Inferior parietal cortex (tissue), 1 donor: ENCODE data around the gene MB.

Experiments used
- DNase-seq: peaks from one replicate; pipeline ENCODE4 v3.0.0-alpha.2; 2016; ENCODE audit errors: extremely low spot score

Gene MB

DNA sequence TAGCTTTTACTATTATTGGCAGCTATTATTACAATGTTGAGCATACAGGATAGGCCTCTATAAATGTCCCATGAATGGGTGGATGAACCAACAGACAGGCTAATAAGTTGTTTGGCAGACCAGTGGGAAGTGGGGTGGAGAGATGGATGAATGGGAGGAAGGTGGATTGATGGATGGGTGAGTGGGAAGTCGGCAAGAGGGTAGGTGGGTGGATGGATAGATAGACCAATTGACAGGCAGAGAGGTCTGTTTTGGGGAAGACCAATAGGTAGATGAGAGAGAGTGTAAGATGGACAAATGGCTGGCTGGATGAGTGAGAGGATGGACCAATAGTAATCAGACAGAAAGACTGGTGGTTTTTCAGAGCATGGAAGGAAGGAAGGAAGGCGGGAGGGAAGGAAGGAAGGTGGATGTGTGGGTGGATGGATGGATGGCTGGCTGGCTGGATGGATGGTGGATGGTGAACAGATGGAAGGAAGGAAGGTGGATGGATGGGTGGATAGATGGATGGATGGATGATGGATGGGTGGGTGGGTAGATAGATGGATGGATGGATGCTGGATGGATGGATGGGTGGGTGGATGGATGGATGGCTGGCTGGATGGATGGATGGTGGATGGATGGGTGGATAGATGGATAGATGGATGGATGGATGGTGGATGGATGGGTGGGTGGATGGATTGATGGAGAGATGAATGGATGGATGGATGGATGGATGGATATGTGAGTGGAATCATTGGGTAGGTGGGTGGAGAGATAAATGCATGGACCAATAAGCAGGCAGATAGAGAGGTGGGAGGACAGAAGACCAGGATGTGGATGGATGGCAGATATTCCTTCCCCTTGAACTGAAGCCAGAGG is 39.1 kb downstream of the MB start:
- DNase-seq: no peak

DNA sequence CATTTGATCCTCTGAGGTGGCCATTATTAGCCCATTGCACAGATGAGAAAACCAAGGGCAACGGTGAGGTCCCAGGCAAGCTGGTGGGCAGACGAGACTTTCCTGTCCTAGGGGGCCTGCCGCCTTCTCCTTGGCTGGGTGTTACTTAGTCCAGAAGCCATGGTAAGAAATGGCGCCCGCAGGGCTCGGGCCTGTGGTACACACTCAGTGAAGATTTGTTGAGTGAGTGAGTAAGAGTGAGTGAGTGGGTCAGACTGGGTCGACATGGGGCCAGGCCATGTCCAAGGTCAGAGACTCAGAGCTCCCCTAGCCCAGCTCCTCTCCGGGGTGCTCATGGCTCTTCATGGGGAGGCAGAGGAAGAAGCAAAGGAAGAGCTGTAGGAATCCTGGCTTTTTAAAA is 40.5 kb downstream of the MB start:
- no peak for DNase-seq

- DNase-seq: no peak
Measured at GRCh38 chr22:35575116-35575748, 41.9 kb downstream of the MB start.

DNA sequence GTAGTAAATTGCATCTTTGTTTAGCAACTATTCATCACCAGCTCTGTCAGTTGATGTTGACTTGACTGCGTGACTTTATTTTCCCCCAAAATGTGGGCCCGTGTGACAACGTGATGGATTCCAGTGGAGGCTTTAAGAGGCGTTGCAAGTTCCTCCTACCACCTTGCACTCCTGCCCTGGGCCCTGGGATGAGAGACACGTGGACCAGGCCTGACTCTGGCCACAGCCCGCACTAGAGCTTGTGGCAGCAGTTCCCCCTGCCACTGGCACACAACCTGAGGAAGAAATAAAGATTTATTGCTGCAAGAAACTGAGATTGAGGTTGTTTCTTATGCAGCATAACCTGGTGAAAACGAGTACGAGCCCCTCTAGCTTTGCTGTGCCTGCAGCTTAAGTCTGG is 44.6 kb downstream of the MB start:
- no peak for DNase-seq

GRCh38 chr22:35570686-35571194 is 46.4 kb downstream of the MB start:
- DNase-seq: no peak

- no peak for DNase-seq
Measured at GRCh38 chr22:35569916-35570315, 47.2 kb downstream of the MB start.

DNA sequence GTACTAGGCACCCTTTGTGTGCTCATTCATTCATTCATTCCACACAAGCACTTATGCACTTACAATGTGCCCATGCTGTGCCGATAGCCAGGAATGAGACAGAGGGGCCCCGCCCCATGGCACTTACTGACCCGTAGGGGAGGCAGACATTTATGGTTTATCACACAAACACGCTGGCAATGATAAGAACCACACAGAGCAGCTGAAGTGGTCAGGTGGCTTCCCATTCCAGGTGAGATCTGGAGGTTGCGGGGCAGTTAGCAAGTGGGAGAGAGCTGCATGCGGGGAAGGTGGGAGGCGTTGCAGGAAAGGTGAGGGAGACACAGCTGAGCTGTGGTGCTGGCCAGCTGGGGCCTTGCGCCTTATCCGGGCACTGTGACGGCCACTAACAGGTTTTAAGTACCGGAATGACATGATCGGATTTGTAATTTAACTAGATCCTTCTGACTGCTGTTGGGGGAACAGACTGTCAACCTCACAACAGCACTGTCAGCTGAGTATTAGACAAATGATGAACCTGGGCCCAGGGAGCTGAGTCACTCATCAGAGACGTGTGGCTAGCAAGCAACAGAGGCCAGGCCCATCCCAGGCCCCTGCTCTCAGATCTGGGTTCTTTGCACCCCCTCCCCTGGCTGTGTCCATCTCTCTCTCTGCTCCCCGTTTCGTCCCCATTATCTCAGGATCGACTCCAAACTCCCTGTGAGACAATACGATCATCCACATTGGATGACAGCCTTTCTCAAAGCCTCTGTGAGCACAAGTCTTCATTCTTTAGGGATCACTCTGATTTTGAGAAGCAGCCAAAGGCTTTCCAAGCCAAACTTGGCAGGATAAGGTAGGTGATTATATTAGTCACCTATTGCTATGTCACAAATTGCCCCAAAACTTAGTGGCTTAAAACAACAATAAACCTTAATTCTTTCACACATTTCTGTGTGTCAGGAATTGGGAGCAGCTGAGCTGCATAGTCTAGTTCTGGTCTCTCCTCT is 48.1 kb downstream of the MB start:
- DNase-seq: no peak

DNA sequence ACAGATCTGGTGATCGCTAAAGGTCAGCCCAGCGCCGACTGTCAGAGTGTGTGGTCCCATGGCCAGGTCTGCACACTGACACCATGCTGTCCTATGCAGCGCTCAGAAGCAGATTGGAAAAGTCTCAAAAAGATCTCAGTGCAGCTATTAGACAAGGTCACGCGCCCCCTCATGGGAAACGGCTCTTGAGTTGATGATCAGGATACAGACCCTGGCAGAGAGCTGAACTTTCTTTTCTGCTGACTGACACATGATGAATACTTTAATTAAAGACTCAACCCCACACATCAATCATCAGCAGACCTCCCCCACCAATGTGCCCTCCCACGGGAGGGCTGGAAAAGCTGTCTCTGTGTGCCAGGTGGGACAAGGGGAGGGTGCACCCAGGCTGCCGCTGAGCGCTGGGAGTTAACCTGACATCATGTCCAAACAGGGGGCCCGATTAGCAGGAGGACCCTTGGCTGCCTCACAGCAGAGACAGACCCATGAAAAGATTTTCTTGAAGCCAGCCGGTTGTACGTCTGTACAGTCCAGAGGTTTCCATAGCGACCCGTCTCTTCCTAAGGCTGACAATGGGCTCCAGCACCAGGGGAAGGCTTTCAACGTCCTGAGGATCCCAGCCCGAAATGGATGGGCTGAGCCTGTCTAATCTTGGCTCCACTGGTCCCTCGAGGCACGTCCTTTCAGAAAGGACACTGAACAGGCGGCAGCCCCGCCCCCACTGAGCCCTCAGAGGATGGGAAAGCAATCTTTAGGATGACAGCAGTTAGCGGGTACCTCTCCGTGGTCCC is 49.6 kb downstream of the MB start:
- no peak for DNase-seq

GRCh38 chr22:35564975-35565867 is 51.9 kb downstream of the MB start:
- DNase-seq: peak; percentile 43

DNA sequence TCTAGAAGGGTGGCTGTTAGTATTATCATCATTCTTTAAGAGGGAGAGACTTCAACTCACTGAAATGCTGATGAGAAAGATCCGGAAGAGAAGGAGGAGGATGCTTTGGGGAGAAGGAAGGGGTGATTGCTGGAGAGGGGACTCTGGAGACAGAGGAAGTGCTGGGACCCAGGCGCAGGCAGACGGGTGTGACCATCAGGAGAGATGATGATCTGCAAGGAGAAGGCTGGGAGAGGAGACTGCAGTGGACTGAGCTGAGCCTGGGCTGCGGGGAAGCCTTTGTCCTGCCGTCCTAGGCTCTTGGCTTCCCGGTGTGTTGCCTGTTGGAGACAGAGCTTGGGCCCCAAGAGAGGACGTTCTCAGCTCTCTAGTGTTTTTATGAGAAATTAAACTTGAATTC is 53.9 kb downstream of the MB start:
- DNase-seq: no peak

GRCh38 chr22:35561796-35562526 is 55.2 kb downstream of the MB start:
- DNase-seq: no peak

- no peak for DNase-seq
Measured at GRCh38 chr22:35560824-35561223, 56.3 kb downstream of the MB start.

DNA sequence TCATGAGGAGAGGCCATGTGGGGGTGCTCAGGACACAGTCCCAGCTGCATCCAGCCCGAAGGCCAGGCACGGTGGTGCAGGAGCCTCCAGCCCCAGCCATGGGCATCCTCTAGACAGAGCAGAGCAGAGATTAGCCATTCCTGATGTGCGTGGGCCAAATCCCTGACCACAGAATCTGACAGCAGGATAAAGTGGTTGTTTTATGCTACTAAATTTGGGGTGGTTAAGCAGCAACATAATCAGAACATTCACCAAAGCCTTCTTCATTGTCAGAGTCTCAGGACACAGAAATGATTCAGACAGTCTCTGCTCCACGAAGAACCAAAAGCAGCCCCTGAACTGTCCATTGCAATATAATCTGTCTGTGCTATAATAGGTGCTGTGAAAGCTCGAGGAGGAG is 56.8 kb downstream of the MB start:
- no peak for DNase-seq

GRCh38 chr22:35559354-35560005 is 57.6 kb downstream of the MB start:
- DNase-seq: no peak

GRCh38 chr22:35558719-35559118 is 58.4 kb downstream of the MB start:
- DNase-seq: no peak

GRCh38 chr22:35558031-35558430 is 59.1 kb downstream of the MB start:
- DNase-seq: no peak
